Measurements from ENCODE around the gene EEF1AKMT3. TPM values are rescaled to one million over a fixed set of nuclear protein-coding genes. Genes with fewer than 3 reads are reported as not detected.

Gene EEF1AKMT3
- total and polyA plus RNA-seq, 9 of the 15 experiments (the other 6 are each of a cell fraction or from before 2014, with no cell fraction given): 4.1 to 17.2 (median 7.9) TPM

DNA sequence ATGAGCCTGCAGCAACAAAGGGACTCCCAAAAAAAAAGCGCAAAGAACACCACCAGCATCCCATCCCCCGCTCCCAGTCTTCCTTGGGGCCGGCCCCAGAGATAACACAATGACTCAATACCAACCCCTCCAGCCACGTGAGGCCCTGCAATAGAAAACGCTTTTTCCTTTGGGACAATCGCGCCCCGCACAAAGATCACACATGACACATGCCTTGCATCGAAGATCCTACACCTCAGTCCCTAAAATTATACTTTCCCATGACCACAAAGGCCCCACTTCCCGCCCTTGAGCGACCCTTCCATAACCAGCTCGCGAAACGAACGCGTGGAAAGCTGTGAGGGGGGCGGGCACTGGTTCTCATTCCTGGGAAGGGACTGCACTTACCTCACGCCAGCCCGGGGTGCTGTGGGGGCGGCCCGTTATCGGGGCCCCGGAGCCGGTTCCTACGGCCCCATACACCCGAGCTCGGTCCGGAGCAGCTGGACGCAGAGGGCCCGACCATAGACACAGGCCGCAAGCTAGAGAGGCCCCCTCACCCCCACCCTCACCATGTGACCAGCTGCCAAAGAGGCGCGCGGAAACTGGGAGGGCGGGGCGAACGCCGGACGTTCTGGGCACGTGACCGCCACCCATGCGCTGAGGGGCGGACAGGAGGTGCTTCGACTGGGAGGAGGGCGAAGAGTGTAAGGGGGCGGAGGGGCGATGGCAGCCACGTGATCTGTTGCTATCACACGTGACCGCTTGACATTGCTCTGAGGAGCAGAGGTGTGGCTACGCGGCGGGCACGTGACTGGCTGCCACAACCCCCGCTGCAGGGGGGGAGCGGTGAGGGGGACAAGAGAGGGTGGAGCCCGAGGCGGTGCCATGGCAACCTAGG is 20.4 kb upstream of the EEF1AKMT3 start, which contains the start of gene CDK4 (continued):
- TF ChIP-seq, protein P1, sequence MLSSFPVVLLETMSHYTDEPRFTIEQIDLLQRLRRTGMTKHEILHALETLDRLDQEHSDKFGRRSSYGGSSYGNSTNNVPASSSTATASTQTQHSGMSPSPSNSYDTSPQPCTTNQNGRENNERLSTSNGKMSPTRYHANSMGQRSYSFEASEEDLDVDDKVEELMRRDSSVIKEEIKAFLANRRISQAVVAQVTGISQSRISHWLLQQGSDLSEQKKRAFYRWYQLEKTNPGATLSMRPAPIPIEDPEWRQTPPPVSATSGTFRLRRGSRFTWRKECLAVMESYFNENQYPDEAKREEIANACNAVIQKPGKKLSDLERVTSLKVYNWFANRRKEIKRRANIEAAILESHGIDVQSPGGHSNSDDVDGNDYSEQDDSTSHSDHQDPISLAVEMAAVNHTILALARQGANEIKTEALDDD (IDR thresholded peaks at IDR 0.05): no peak
- TF ChIP-seq ZNF778 (CRISPR knock-in tag; IDR thresholded peaks at IDR 0.05) (no peak), NCOA2 (IDR thresholded peaks at IDR 0.05; ENCODE audit: partially characterized antibody in 2 of 2) (no peak), SAFB (IDR thresholded peaks at IDR 0.05; ENCODE audit: borderline replicate concordance, low read depth, low read length) (no peak), FOS (IDR thresholded peaks at IDR 0.05; ENCODE audit: extremely low read depth, insufficient read length) (peak; percentile 94), RBBP5 (IDR thresholded peaks at IDR 0.05; ENCODE audit: borderline replicate concordance, insufficient read depth, low read length, poor library complexity, severe bottlenecking) (no peak), TRIM28 (IDR thresholded peaks at IDR 0.05) (no peak), WHSC1 (IDR thresholded peaks at IDR 0.05; ENCODE audit: low read length) (no peak), DPF2 (IDR thresholded peaks at IDR 0.05) (peak; percentile 87), ZNF830 (CRISPR knock-in tag; IDR thresholded peaks at IDR 0.05) (0 out of 2 replicates have a peak, but pooled peaks have one; percentile 9)
- TF ChIP-seq, protein P2, sequence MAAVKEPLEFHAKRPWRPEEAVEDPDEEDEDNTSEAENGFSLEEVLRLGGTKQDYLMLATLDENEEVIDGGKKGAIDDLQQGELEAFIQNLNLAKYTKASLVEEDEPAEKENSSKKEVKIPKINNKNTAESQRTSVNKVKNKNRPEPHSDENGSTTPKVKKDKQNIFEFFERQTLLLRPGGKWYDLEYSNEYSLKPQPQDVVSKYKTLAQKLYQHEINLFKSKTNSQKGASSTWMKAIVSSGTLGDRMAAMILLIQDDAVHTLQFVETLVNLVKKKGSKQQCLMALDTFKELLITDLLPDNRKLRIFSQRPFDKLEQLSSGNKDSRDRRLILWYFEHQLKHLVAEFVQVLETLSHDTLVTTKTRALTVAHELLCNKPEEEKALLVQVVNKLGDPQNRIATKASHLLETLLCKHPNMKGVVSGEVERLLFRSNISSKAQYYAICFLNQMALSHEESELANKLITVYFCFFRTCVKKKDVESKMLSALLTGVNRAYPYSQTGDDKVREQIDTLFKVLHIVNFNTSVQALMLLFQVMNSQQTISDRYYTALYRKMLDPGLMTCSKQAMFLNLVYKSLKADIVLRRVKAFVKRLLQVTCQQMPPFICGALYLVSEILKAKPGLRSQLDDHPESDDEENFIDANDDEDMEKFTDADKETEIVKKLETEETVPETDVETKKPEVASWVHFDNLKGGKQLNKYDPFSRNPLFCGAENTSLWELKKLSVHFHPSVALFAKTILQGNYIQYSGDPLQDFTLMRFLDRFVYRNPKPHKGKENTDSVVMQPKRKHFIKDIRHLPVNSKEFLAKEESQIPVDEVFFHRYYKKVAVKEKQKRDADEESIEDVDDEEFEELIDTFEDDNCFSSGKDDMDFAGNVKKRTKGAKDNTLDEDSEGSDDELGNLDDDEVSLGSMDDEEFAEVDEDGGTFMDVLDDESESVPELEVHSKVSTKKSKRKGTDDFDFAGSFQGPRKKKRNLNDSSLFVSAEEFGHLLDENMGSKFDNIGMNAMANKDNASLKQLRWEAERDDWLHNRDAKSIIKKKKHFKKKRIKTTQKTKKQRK (IDR thresholded peaks at IDR 0.05; ENCODE audit: borderline replicate concordance, low read depth, low read length): no peak
- TF ChIP-seq, protein P3, sequence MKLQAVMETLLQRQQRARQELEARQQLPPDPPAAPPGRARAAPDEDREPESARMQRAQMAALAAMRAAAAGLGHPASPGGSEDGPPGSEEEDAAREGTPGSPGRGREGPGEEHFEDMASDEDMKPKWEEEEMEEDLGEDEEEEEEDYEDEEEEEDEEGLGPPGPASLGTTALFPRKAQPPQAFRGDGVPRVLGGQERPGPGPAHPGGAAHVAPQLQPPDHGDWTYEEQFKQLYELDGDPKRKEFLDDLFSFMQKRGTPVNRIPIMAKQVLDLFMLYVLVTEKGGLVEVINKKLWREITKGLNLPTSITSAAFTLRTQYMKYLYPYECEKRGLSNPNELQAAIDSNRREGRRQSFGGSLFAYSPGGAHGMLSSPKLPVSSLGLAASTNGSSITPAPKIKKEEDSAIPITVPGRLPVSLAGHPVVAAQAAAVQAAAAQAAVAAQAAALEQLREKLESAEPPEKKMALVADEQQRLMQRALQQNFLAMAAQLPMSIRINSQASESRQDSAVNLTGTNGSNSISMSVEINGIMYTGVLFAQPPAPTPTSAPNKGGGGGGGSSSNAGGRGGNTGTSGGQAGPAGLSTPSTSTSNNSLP (IDR thresholded peaks at IDR 0.05; ENCODE audit: borderline replicate concordance, low read depth, low read length): no peak
- TF ChIP-seq, protein P4, sequence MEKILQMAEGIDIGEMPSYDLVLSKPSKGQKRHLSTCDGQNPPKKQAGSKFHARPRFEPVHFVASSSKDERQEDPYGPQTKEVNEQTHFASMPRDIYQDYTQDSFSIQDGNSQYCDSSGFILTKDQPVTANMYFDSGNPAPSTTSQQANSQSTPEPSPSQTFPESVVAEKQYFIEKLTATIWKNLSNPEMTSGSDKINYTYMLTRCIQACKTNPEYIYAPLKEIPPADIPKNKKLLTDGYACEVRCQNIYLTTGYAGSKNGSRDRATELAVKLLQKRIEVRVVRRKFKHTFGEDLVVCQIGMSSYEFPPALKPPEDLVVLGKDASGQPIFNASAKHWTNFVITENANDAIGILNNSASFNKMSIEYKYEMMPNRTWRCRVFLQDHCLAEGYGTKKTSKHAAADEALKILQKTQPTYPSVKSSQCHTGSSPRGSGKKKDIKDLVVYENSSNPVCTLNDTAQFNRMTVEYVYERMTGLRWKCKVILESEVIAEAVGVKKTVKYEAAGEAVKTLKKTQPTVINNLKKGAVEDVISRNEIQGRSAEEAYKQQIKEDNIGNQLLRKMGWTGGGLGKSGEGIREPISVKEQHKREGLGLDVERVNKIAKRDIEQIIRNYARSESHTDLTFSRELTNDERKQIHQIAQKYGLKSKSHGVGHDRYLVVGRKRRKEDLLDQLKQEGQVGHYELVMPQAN (IDR thresholded peaks at IDR 0.05; ENCODE audit: borderline replicate concordance): peak; percentile 95
- TF ChIP-seq, protein P5, sequence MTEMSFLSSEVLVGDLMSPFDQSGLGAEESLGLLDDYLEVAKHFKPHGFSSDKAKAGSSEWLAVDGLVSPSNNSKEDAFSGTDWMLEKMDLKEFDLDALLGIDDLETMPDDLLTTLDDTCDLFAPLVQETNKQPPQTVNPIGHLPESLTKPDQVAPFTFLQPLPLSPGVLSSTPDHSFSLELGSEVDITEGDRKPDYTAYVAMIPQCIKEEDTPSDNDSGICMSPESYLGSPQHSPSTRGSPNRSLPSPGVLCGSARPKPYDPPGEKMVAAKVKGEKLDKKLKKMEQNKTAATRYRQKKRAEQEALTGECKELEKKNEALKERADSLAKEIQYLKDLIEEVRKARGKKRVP (CRISPR knock-in tag; IDR thresholded peaks at IDR 0.05): peak; percentile 38; the same call in 1 of the 2 replicates

All from K562 (cell line).